HL-60 (cell line): ENCODE results near the gene ANKRD2.

ENCODE experiments used
- DNase-seq, 2 experiments: peaks; one replicate each; pipeline ENCODE4 v3.0.0-alpha.2; 2010 to 2020; ENCODE audit warnings: low read depth in 1 of 2, low spot score in 1 of 2
- H3K27ac ChIP-seq: fragments of 250-450 bp; sonication (Bioruptor Pico); replicated peaks from 2 replicates; pipeline ENCODE4 v1.5.1; 2020; ENCODE audit warnings: mild to moderate bottlenecking, moderate library complexity
- H3K27me3 ChIP-seq: fragments of 250-450 bp; sonication (Bioruptor Pico); 2 replicates; pipeline ENCODE4 v1.5.1; 2021; ENCODE audit warnings: mild to moderate bottlenecking, moderate library complexity; ENCODE audit not compliant: insufficient read depth, poor library complexity, severe bottlenecking
- H3K4me3 ChIP-seq: replicated peaks from 2 replicates; pipeline ENCODE4 v1.5.1; 2011; ENCODE audit warnings: mild to moderate bottlenecking, control low read depth, low read length; ENCODE audit not compliant: insufficient read depth
- CTCF ChIP-seq: IDR thresholded peaks from one replicate; pipeline ENCODE4 v1.5.1; 2011; ENCODE audit warnings: low read length, control low read depth, inconsistent platforms; ENCODE audit not compliant: insufficient read depth
- GABPA ChIP-seq: IDR thresholded peaks from 2 replicates; pipeline ENCODE4 v1.6.1; 2012; ENCODE audit warnings: low read depth
- POLR2AphosphoS5 ChIP-seq: IDR thresholded peaks from 2 replicates; pipeline ENCODE4 v1.6.1; 2012; ENCODE audit warnings: low read depth
- REST ChIP-seq: IDR thresholded peaks from 2 replicates; pipeline ENCODE4 v1.6.1; 2012; ENCODE audit warnings: low read depth; ENCODE audit not compliant: insufficient replicate concordance
- SPI1 ChIP-seq: IDR thresholded peaks from 2 replicates; pipeline ENCODE4 v1.6.1; 2012; ENCODE audit warnings: low read depth, mild to moderate bottlenecking, borderline replicate concordance

ANKRD2 gene

GRCh38 chr10:97601268-97602215 is 29.0 kb downstream of the ANKRD2 start:
- no peak for DNase-seq
- TF ChIP-seq SPI1: no peak
- TF ChIP-seq REST: no peak
- no peak for TF ChIP-seq GABPA
- no peak for TF ChIP-seq POLR2AphosphoS5
- no peak for TF ChIP-seq CTCF
- H3K27ac ChIP-seq: no peak overlapping the region
- H3K4me3 ChIP-seq: no peak overlapping the region
- H3K27me3 ChIP-seq: no peaks in the 10 kb centered on the region

- Histone ChIP-seq H3K27ac (no peak overlapping the region), H3K4me3 (no peak overlapping the region), H3K27me3 (no peaks in the 10 kb centered on the region)
- TF ChIP-seq REST (no peak), SPI1 (no peak), CTCF (no peak), GABPA (no peak), POLR2AphosphoS5 (no peak)
- DNase-seq: no peak
Measured at GRCh38 chr10:97607095-97607636, 34.6 kb downstream of the ANKRD2 start.

GRCh38 chr10:97608991-97609561 is 36.5 kb downstream of the ANKRD2 start:
- Histone ChIP-seq H3K27me3 (no peaks in the 10 kb centered on the region), H3K27ac (no peak overlapping the region), H3K4me3 (no peak overlapping the region)
- TF ChIP-seq CTCF (no peak), GABPA (no peak), SPI1 (no peak), POLR2AphosphoS5 (no peak), REST (no peak)
- no peak for DNase-seq
